AG04450 (cell line): Measurements from ENCODE around the gene ARMH1. TPM values are rescaled to one million over a fixed set of nuclear protein-coding genes. Genes with fewer than 3 reads are reported as not detected.
"Not testable (repeated sequence)": the region's sequence is repeated elsewhere in the genome, so short reads cannot be mapped to it uniquely, and the experiment has no call there.

Experiments
- CTCF ChIA-PET: fragments of 300-600, 350-600 bp; formaldehyde crosslinking; extraction: SDS; loops from one replicate; lab custom pipeline; 2022; ENCODE audit warnings: antibody characterized with exemption, inconsistent platforms; lab: Charles Lee
- POLR2A ChIA-PET: fragments of 350-600 bp; formaldehyde crosslinking; extraction: SDS; loops from one replicate; lab custom pipeline; 2021; ENCODE audit warnings: antibody characterized with exemption, inconsistent platforms; lab: Yijun Ruan, JAX
- DNase-seq: peaks from one replicate; pipeline ENCODE4 v3.0.0-alpha.2; 2011; ENCODE audit warnings: low read depth, low spot score
- H3K27ac ChIP-seq: one replicate; pipeline ENCODE4 v1.5.1; 2012; ENCODE audit warnings: low read depth, low read length, control low read depth
- H3K27me3 ChIP-seq: one replicate; pipeline ENCODE4 v1.6.0; 2012; ENCODE audit warnings: low read length; ENCODE audit not compliant: control insufficient read depth, insufficient read depth
- H3K4me3 ChIP-seq: 2 replicates; pipeline ENCODE4 v1.5.1; 2011; ENCODE audit warnings: mild to moderate bottlenecking, low read depth, low read length, control low read depth
- H3K9me3 ChIP-seq: 2 replicates; pipeline ENCODE4 v1.5.1; 2012; ENCODE audit warnings: low read length; ENCODE audit not compliant: control insufficient read depth, insufficient read depth
- polyA plus RNA-seq: library from polyadenylated mRNA; depleted of rRNA; stranded (reverse); fragments of >200 nt; gene quantifications from 2 replicates; pipeline ENCODE4 v1.2.3, GENCODE V29; 2011; rRNA removed
- small RNA-seq: library from RNA; depleted of rRNA; stranded (forward); fragments of <200 nt; gene quantifications from one replicate; pipeline ENCODE3, GENCODE V24; 2012; ENCODE audit warnings: low read depth; ENCODE audit not compliant: insufficient read length
- TF ChIP-seq, protein P1 (sequence below): IDR thresholded peaks from 2 replicates; pipeline ENCODE4 v1.5.1; 2011; ENCODE audit warnings: low read depth, low read length, control low read depth, inconsistent platforms

ARMH1 gene
- polyA plus RNA-seq, 1 experiment: 2.7 TPM

- TF ChIP-seq, protein P1, sequence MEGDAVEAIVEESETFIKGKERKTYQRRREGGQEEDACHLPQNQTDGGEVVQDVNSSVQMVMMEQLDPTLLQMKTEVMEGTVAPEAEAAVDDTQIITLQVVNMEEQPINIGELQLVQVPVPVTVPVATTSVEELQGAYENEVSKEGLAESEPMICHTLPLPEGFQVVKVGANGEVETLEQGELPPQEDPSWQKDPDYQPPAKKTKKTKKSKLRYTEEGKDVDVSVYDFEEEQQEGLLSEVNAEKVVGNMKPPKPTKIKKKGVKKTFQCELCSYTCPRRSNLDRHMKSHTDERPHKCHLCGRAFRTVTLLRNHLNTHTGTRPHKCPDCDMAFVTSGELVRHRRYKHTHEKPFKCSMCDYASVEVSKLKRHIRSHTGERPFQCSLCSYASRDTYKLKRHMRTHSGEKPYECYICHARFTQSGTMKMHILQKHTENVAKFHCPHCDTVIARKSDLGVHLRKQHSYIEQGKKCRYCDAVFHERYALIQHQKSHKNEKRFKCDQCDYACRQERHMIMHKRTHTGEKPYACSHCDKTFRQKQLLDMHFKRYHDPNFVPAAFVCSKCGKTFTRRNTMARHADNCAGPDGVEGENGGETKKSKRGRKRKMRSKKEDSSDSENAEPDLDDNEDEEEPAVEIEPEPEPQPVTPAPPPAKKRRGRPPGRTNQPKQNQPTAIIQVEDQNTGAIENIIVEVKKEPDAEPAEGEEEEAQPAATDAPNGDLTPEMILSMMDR: no peak
- H3K9me3 ChIP-seq: no peaks in the 10 kb centered on the region
- CTCF ChIA-PET: interaction anchor here (0.6 to 10.4 kb wide), 2 partner anchors 17 to 19 kb away, joined by 4 to 89 read pairs; partner anchors contain the start of gene RNU5D-1
- H3K27ac ChIP-seq: no peak overlapping the region
- no peak overlapping the region for H3K4me3 ChIP-seq
- DNase-seq: no peak
- no peaks in the 10 kb centered on the region for H3K27me3 ChIP-seq
- POLR2A ChIA-PET: interaction anchor here (0.5 to 0.8 kb wide), 2 partner anchors 17 to 274 kb away, joined by 3 read pairs; partner anchors contain the start of gene RNU5D-1
Observed at GRCh38 chr1:44747878-44748277, 73.4 kb downstream of the ARMH1 start.

- POLR2A ChIA-PET: interaction anchor here (1.4 kb wide), 1 partner anchor 18 kb away, joined by 5 read pairs; the partner anchor contains the start of gene RPS8
- H3K9me3 ChIP-seq: no peaks in the 10 kb centered on the region
- TF ChIP-seq, protein P1: no peak
- CTCF ChIA-PET: interaction anchor here (2.0 kb wide), 1 partner anchor 26 kb away, joined by 7 read pairs; the partner anchor contains the start of gene RNU5D-1
- DNase-seq: no peak
- no peak overlapping the region for H3K27ac ChIP-seq
- no peaks in the 10 kb centered on the region for H3K27me3 ChIP-seq
- no peak overlapping the region for H3K4me3 ChIP-seq
Observed at GRCh38 chr1:44757420-44757819, 82.9 kb downstream of the ARMH1 start.

DNA sequence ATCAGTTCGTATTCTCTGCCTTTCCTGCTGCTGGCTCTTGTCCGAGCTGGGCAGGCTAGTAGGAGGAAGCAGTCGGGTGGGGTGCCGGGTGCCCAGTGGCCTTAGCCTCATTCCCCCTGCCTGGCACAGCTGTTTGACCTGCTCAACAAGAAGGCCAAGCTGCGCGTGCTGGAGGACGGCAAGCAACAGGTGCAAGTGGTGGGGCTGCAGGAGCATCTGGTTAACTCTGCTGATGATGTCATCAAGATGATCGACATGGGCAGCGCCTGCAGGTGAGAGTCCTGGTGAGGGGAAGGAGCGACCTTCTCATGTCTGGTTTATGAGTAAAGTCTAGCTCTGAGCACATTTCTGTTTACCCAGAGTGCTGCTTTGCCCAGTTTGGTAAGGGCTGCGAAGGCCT is 84.6 kb downstream of the ARMH1 start:
- ChIA-PET CTCF (interaction anchor here (1.0 kb wide), 1 partner anchor 27 kb away, joined by 6 read pairs; the partner anchor contains the start of gene RNU5D-1), POLR2A (no interaction called here)
- DNase-seq: no peak
- H3K4me3 ChIP-seq: no peak overlapping the region
- H3K9me3 ChIP-seq: no peaks in the 10 kb centered on the region
- TF ChIP-seq, protein P1: no peak
- no peak overlapping the region for H3K27ac ChIP-seq
- H3K27me3 ChIP-seq: no peaks in the 10 kb centered on the region

GRCh38 chr1:44760876-44761275 is 86.4 kb downstream of the ARMH1 start:
- Histone ChIP-seq H3K4me3 (no peak overlapping the region), H3K9me3 (no peaks in the 10 kb centered on the region), H3K27me3 (no peaks in the 10 kb centered on the region), H3K27ac (no peak overlapping the region)
- TF ChIP-seq, protein P1: no peak
- DNase-seq: no peak
- ChIA-PET CTCF (interaction anchor here (2.2 kb wide), 1 partner anchor 30 kb away, joined by 8 read pairs; the partner anchor contains the start of gene RNU5D-1), POLR2A (interaction anchor here (1.2 kb wide), 1 partner anchor 14 kb away, joined by 3 read pairs; the partner anchor contains the start of gene RPS8)

GRCh38 chr1:44766421-44766820 is 91.9 kb downstream of the ARMH1 start:
- not testable (repeated sequence) for H3K27ac ChIP-seq, DNase-seq, H3K4me3 ChIP-seq, H3K9me3 ChIP-seq, H3K27me3 ChIP-seq
- POLR2A ChIA-PET: interaction anchor here (0.7 to 1.6 kb wide), 3 partner anchors 9 to 34 kb away, joined by 3 to 6 read pairs (median 4); partner anchors contain the start of genes PLK3 and RPS8
- CTCF ChIA-PET: interaction anchor here (0.7 to 1.2 kb wide), 3 partner anchors 20 to 37 kb away, joined by 3 read pairs; partner anchors contain the start of gene RNU5D-1

Small RNAs within 50 kb of the gene (small RNA-seq; reads per million reads assigned to genes)
- gene RNU5D-1: 46.5 reads per million, percentile 85 among the genes with 10 or more reads in this experiment
- 4.6 reads per million, percentile 46 among the genes with 10 or more reads in this experiment for gene RNU5F-1

Other genes with a start within 250 kb of the ARMH1 start
- gene TMEM53, start 233 bp upstream of the ARMH1 start, polyA plus RNA-seq: 4.4 and 6.1 TPM in 2 replicates
- gene RNU5D-1, start 56.5 kb downstream of the ARMH1 start, polyA plus RNA-seq: not detected in 2 replicates
- 11.8 and 14.3 TPM in 2 replicates for gene KIF2C, start 65.1 kb downstream of the ARMH1 start, polyA plus RNA-seq
- 2,661 and 2,755 TPM in 2 replicates for gene RPS8, start 100.8 kb downstream of the ARMH1 start, polyA plus RNA-seq
- gene BEST4, start 113.5 kb downstream of the ARMH1 start, polyA plus RNA-seq: 0.07 and 0.17 TPM in 2 replicates
- 14.2 and 20.1 TPM in 2 replicates for gene PLK3, start 125.7 kb downstream of the ARMH1 start, polyA plus RNA-seq
- gene DYNLT4, start 132.6 kb downstream of the ARMH1 start, polyA plus RNA-seq: not detected in 2 replicates
- 6.9 and 7.3 TPM in 2 replicates for gene BTBD19, start 133.8 kb downstream of the ARMH1 start, polyA plus RNA-seq
- 0.20 and 0.36 TPM in 2 replicates for gene PTCH2, start 168.5 kb downstream of the ARMH1 start, polyA plus RNA-seq